Ishikawa (cell line): ENCODE measurements around the gene SLC6A12.

Experiments
- CREB1 ChIP-seq: IDR thresholded peaks from 2 replicates; pipeline ENCODE4 v1.6.1; 2012; ENCODE audit warnings: low read depth
- EGR1 ChIP-seq: IDR thresholded peaks from 2 replicates; pipeline ENCODE4 v1.6.1; 2012
- EP300 ChIP-seq: IDR thresholded peaks from 2 replicates; pipeline ENCODE4 v1.6.1; 2012; ENCODE audit warnings: borderline replicate concordance
- MAX ChIP-seq: IDR thresholded peaks from 2 replicates; pipeline ENCODE4 v1.6.1; 2012
- RAD21 ChIP-seq: IDR thresholded peaks from 2 replicates; pipeline ENCODE4 v1.6.1; 2012; ENCODE audit warnings: low read depth
- REST ChIP-seq: IDR thresholded peaks from 2 replicates; pipeline ENCODE4 v1.6.1; 2012; ENCODE audit warnings: low read depth, mild to moderate bottlenecking
- TAF1 ChIP-seq: IDR thresholded peaks from 2 replicates; pipeline ENCODE4 v1.6.1; 2012; ENCODE audit warnings: low read depth, mild to moderate bottlenecking
- TCF12 ChIP-seq: IDR thresholded peaks from 2 replicates; pipeline ENCODE4 v1.6.1; 2012; ENCODE audit warnings: low read depth
- TEAD4 ChIP-seq: IDR thresholded peaks from 2 replicates; pipeline ENCODE4 v1.6.1; 2012
- USF1 ChIP-seq: IDR thresholded peaks from 2 replicates; pipeline ENCODE4 v1.6.1; 2012
- YY1 ChIP-seq: IDR thresholded peaks from 2 replicates; pipeline ENCODE4 v1.6.1; 2012; ENCODE audit warnings: low read depth

- TF ChIP-seq MAX (no peak), EP300 (no peak), TAF1 (no peak), RAD21 (no peak), TCF12 (no peak), YY1 (no peak), REST (no peak), CREB1 (no peak), TEAD4 (no peak), EGR1 (no peak), USF1 (no peak)
Observed at GRCh38 chr12:227286-227915, 13.4 kb upstream of the SLC6A12 start.
